Neural progenitor cell (in vitro differentiated cells): ENCODE measurements around the gene TMEM232. TPM values are rescaled to one million over a fixed set of nuclear protein-coding genes. Genes with fewer than 3 reads are reported as not detected.

Experiments used
- DNase-seq: peaks from one replicate; pipeline ENCODE4 v3.0.0-alpha.2; 2016; ENCODE audit warnings: low spot score
- H2AFZ ChIP-seq: fragments of 200-600 bp; sonication (generic); replicated peaks from 2 replicates; pipeline ENCODE4 v1.6.1; 2016; ENCODE audit warnings: antibody characterized with exemption
- H3F3A ChIP-seq: fragments of 200-600 bp; sonication (generic); 2 replicates; pipeline ENCODE4 v1.6.1; 2016; ENCODE audit warnings: antibody characterized with exemption, low read depth
- H3K27ac ChIP-seq: fragments of 200-600 bp; sonication (generic); 2 replicates; pipeline ENCODE4 v1.5.1; 2016; ENCODE audit warnings: mild to moderate bottlenecking
- H3K27me3 ChIP-seq: fragments of 200-600 bp; sonication (generic); 2 replicates; pipeline ENCODE4 v1.6.1; 2016; ENCODE audit warnings: mild to moderate bottlenecking, moderate library complexity
- H3K36me3 ChIP-seq: fragments of 200-600 bp; sonication (generic); 2 replicates; pipeline ENCODE4 v1.5.1; 2016
- H3K4me1 ChIP-seq: fragments of 200-600 bp; sonication (generic); 2 replicates; pipeline ENCODE4 v1.6.1; 2016; ENCODE audit warnings: mixed run types
- H3K4me2 ChIP-seq: fragments of 200-600 bp; sonication (generic); 2 replicates; pipeline ENCODE4 v1.6.1; 2016
- H3K4me3 ChIP-seq: fragments of 200-600 bp; sonication (generic); 2 replicates; pipeline ENCODE4 v1.5.1; 2016
- H3K79me2 ChIP-seq: fragments of 200-600 bp; sonication (generic); 2 replicates; pipeline ENCODE4 v1.6.1; 2016; ENCODE audit warnings: low read depth
- H3K9ac ChIP-seq: fragments of 200-600 bp; sonication (generic); 2 replicates; pipeline ENCODE4 v1.6.1; 2016
- H3K9me3 ChIP-seq: fragments of 200-600 bp; sonication (generic); 2 replicates; pipeline ENCODE4 v1.5.1; 2016; ENCODE audit warnings: low read depth
- H4K20me1 ChIP-seq: fragments of 200-600 bp; sonication (generic); 2 replicates; pipeline ENCODE4 v1.6.1; 2016; ENCODE audit warnings: low read depth
- H3K27ac Mint-ChIP-seq: 3 replicates; pipeline ENCODE4 v1.8.0; 2021; ENCODE audit warnings: mixed read lengths
- H3K27me3 Mint-ChIP-seq: 2 replicates; pipeline ENCODE4 v1.8.0; 2022; ENCODE audit warnings: low read depth, mild to moderate bottlenecking, inconsistent platforms, moderate library complexity, mixed read lengths; ENCODE audit not compliant: insufficient read depth
- H3K36me3 Mint-ChIP-seq: 3 replicates; pipeline ENCODE4 v1.8.0; 2021; ENCODE audit warnings: mixed read lengths
- H3K4me1 Mint-ChIP-seq: 3 replicates; pipeline ENCODE4 v1.8.0; 2021; ENCODE audit warnings: mixed read lengths
- H3K4me3 Mint-ChIP-seq: 3 replicates; pipeline ENCODE4 v1.8.0; 2021; ENCODE audit warnings: mild to moderate bottlenecking, moderate library complexity, mixed read lengths
- H3K9me3 Mint-ChIP-seq: 3 replicates; pipeline ENCODE4 v1.8.0; 2020; ENCODE audit warnings: mixed read lengths
- EZH2 ChIP-seq: fragments of 200-600 bp; sonication (generic); IDR thresholded peaks from 2 replicates; pipeline ENCODE4 v1.6.1; 2017; ENCODE audit warnings: antibody characterized with exemption, mild to moderate bottlenecking, moderate library complexity
- EZH2phosphoT487 ChIP-seq: fragments of 200-600 bp; sonication (generic); IDR thresholded peaks from 2 replicates; pipeline ENCODE4 v1.6.1; 2017; ENCODE audit warnings: antibody characterized with exemption
- total RNA-seq: library from RNA; depleted of rRNA; stranded (reverse); fragments of >200 nt; gene quantifications from 2 replicates; pipeline ENCODE4 v1.2.3, GENCODE V29; 2015; ENCODE audit warnings: low replicate concordance
- TF ChIP-seq, protein P1 (sequence below): fragments of 200-600 bp; sonication (generic); IDR thresholded peaks from 2 replicates; pipeline ENCODE4 v1.5.1; 2017; ENCODE audit warnings: antibody characterized with exemption, mild to moderate bottlenecking

Gene TMEM232
- total RNA-seq, 1 donor from 2014 or later = 5.2 TPM

DNA sequence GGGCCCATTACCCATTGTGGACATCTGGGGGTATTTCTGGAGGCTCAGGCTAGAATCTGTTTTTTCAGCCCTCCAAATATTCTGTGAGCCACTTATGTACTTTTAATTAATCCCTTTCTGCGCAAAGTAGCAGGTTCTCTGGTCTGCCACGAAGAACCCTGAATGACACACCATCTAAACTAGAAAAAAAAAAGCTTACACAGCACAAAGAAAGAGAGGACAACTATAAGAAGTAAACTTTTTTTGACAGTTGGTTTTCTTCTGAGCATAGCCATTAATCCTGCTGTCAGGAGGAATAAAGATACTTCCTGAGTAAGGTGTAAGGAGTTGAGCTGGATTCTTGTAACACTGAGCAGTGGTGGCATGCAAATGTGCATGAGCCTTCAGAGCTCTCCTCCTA, 327.5 kb downstream of the TMEM232 start:
- no peaks in the 10 kb centered on the region for H4K20me1 ChIP-seq
- Mint-ChIP-seq H3K36me3 (peaks cover 2% of the 10 kb centered on the region), H3K4me1 (peaks cover 25% of the 10 kb centered on the region), H3K27ac (no peak overlapping the region), H3K27me3 (no peaks in the 10 kb centered on the region), H3K4me3 (no peak overlapping the region), H3K9me3 (no peaks in the 10 kb centered on the region)
- H2AFZ ChIP-seq = no peak overlapping the region
- no peaks in the 10 kb centered on the region for H3K27me3 ChIP-seq
- no peaks in the 10 kb centered on the region for H3K36me3 ChIP-seq
- H3K4me1 ChIP-seq = peaks cover 19% of the 10 kb centered on the region
- H3K27ac ChIP-seq = no peak overlapping the region
- no peaks in the 10 kb centered on the region for H3F3A ChIP-seq
- H3K4me2 ChIP-seq = no peak overlapping the region
- H3K79me2 ChIP-seq = no peaks in the 10 kb centered on the region
- no peak overlapping the region for H3K9ac ChIP-seq
- H3K9me3 ChIP-seq = no peaks in the 10 kb centered on the region
- DNase-seq = no peak
- TF ChIP-seq, protein P1, sequence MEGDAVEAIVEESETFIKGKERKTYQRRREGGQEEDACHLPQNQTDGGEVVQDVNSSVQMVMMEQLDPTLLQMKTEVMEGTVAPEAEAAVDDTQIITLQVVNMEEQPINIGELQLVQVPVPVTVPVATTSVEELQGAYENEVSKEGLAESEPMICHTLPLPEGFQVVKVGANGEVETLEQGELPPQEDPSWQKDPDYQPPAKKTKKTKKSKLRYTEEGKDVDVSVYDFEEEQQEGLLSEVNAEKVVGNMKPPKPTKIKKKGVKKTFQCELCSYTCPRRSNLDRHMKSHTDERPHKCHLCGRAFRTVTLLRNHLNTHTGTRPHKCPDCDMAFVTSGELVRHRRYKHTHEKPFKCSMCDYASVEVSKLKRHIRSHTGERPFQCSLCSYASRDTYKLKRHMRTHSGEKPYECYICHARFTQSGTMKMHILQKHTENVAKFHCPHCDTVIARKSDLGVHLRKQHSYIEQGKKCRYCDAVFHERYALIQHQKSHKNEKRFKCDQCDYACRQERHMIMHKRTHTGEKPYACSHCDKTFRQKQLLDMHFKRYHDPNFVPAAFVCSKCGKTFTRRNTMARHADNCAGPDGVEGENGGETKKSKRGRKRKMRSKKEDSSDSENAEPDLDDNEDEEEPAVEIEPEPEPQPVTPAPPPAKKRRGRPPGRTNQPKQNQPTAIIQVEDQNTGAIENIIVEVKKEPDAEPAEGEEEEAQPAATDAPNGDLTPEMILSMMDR = no peak
- TF ChIP-seq EZH2 (no peak), EZH2phosphoT487 (no peak)
- H3K4me3 ChIP-seq = no peak overlapping the region

- no peak overlapping the region for H3K9ac ChIP-seq
- no peak overlapping the region for H3K4me3 ChIP-seq
- H3F3A ChIP-seq = no peaks in the 10 kb centered on the region
- TF ChIP-seq EZH2 = no peak
- TF ChIP-seq, protein P1 = no peak
- no peak for TF ChIP-seq EZH2phosphoT487
- no peak overlapping the region for H3K27ac ChIP-seq
- H3K27me3 ChIP-seq = no peaks in the 10 kb centered on the region
- Mint-ChIP-seq H3K4me1 (peaks cover 8% of the 10 kb centered on the region), H3K9me3 (no peaks in the 10 kb centered on the region), H3K36me3 (no peaks in the 10 kb centered on the region), H3K27me3 (no peaks in the 10 kb centered on the region), H3K27ac (no peak overlapping the region), H3K4me3 (no peak overlapping the region)
- no peaks in the 10 kb centered on the region for H3K79me2 ChIP-seq
- H3K4me1 ChIP-seq = peaks cover 5% of the 10 kb centered on the region
- no peak overlapping the region for H3K4me2 ChIP-seq
- no peaks in the 10 kb centered on the region for H4K20me1 ChIP-seq
- no peaks in the 10 kb centered on the region for H3K36me3 ChIP-seq
- no peaks in the 10 kb centered on the region for H3K9me3 ChIP-seq
- no peak for DNase-seq
- no peak overlapping the region for H2AFZ ChIP-seq
Observed at GRCh38 chr5:110397281-110397680, 329.2 kb downstream of the TMEM232 start.

DNA sequence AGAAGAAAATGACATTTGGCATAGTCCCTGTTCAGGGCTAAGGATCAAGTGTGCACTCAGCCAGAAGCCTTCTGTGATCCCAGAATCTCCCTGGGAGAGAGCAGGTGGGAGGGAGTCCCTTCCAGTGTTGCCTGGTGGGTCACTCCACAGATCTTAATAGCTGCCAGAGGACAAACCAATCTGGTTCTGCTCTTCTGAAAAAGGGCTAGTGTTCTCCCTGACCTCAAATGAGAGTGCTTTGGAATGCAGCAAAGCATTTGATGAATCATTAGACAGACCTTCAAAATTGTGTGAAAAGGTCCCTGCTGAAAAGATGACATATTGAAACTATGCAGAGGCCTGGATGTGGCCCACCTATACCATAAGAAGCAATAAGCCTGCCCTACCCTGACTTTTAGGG, 339.7 kb downstream of the TMEM232 start:
- Mint-ChIP-seq H3K27me3 (no peaks in the 10 kb centered on the region), H3K36me3 (no peaks in the 10 kb centered on the region), H3K4me3 (no peak overlapping the region), H3K4me1 (peaks cover 17% of the 10 kb centered on the region), H3K9me3 (no peaks in the 10 kb centered on the region), H3K27ac (no peak overlapping the region)
- Histone ChIP-seq H3K27ac (no peak overlapping the region), H3K4me3 (no peak overlapping the region), H3K4me1 (peaks cover 5% of the 10 kb centered on the region), H3K9ac (no peak overlapping the region), H3K27me3 (no peaks in the 10 kb centered on the region), H3K4me2 (no peak overlapping the region), H3K36me3 (no peaks in the 10 kb centered on the region), H2AFZ (no peak overlapping the region), H3K79me2 (no peaks in the 10 kb centered on the region), H3K9me3 (no peaks in the 10 kb centered on the region), H4K20me1 (no peaks in the 10 kb centered on the region), H3F3A (no peaks in the 10 kb centered on the region)
- DNase-seq = no peak
- TF ChIP-seq EZH2 (no peak), EZH2phosphoT487 (no peak)
- TF ChIP-seq, protein P1 = no peak
